Fibroblast of skin of abdomen (primary cell): ENCODE results near the gene CPPED1.

Experiments used
- DNase-seq: peaks from one replicate; pipeline ENCODE4 v3.0.0-alpha.2; 2013

The CPPED1 gene

GRCh38 chr16:12678983-12679382 is 124.7 kb downstream of the CPPED1 start:
- DNase-seq, result no peak

- no peak for DNase-seq
These were observed 126.2 kb downstream of the CPPED1 start for GRCh38 chr16:12677502-12677901.

GRCh38 chr16:12675852-12676251 is 127.8 kb downstream of the CPPED1 start:
- DNase-seq, result peak; percentile 73

- DNase-seq, result peak; percentile 86
These were observed 128.6 kb downstream of the CPPED1 start for GRCh38 chr16:12675046-12675445.

- DNase-seq, result no peak
These were observed 129.2 kb downstream of the CPPED1 start for GRCh38 chr16:12674524-12674923.

GRCh38 chr16:12674071-12674470 is 129.6 kb downstream of the CPPED1 start:
- DNase-seq, result peak; percentile 83

- DNase-seq, result no peak
These were observed 130.2 kb downstream of the CPPED1 start for GRCh38 chr16:12673466-12673865.

GRCh38 chr16:12672986-12673385 is 130.7 kb downstream of the CPPED1 start:
- no peak for DNase-seq

- DNase-seq, result no peak
These were observed 133.8 kb downstream of the CPPED1 start for GRCh38 chr16:12669908-12670307.

- no peak for DNase-seq
These were observed 135.8 kb downstream of the CPPED1 start for GRCh38 chr16:12667909-12668308.

GRCh38 chr16:12664164-12664733 is 139.4 kb downstream of the CPPED1 start:
- DNase-seq, result no peak

GRCh38 chr16:12661656-12662172 is 142.0 kb downstream of the CPPED1 start:
- peak; percentile 38 for DNase-seq

- DNase-seq, result no peak
These were observed 143.8 kb downstream of the CPPED1 start for GRCh38 chr16:12659871-12660270.

GRCh38 chr16:12658506-12658905 is 145.2 kb downstream of the CPPED1 start:
- no peak for DNase-seq

GRCh38 chr16:12655537-12655936 is 148.2 kb downstream of the CPPED1 start:
- no peak for DNase-seq

GRCh38 chr16:12653820-12654392 is 149.8 kb downstream of the CPPED1 start:
- no peak for DNase-seq

- no peak for DNase-seq
These were observed 150.8 kb downstream of the CPPED1 start for GRCh38 chr16:12652924-12653323.

GRCh38 chr16:12651765-12652512 is 151.7 kb downstream of the CPPED1 start:
- DNase-seq, result no peak

- DNase-seq, result no peak
These were observed 154.3 kb downstream of the CPPED1 start for GRCh38 chr16:12649356-12649755.

GRCh38 chr16:12646490-12647274 is 157.0 kb downstream of the CPPED1 start:
- peak; percentile 16 for DNase-seq

GRCh38 chr16:12646098-12646489 is 157.6 kb downstream of the CPPED1 start:
- DNase-seq, result no peak

GRCh38 chr16:12643034-12643455 is 160.6 kb downstream of the CPPED1 start:
- DNase-seq, result no peak

- DNase-seq, result peak; percentile 50
These were observed 164.6 kb downstream of the CPPED1 start for GRCh38 chr16:12639044-12639443.
